HCT116 (cell line): ENCODE data around the gene EPS15. TPM values are rescaled to one million over a fixed set of nuclear protein-coding genes. Genes with fewer than 3 reads are reported as not detected.

ENCODE experiments used
- ATAC-seq: fragments of 200-7000 bp; cut with Tn5 transposase; 2 replicates; pipeline ENCODE4 v1.9.1; 2020; ENCODE audit warnings: mild to moderate bottlenecking, moderate library complexity
- BruUV-seq: library from RNA; stranded (reverse); fragments of 400-500 nt; replicated peaks from 2 replicates; lab custom pipeline; 2021; lab: Mats Ljungman, UMichigan
- CTCF ChIA-PET: fragments of 300-600 bp; sonication (Branson Sonifier 250); formaldehyde crosslinking; loops from one replicate; lab custom pipeline; 2021; ENCODE audit warnings: antibody characterized with exemption; lab: Charles Lee
- POLR2A ChIA-PET: fragments of 300-600, 350-600 bp; sonication (Branson Sonifier 250); formaldehyde crosslinking; loops from one replicate; lab custom pipeline; 2021; ENCODE audit warnings: antibody characterized with exemption; lab: Charles Lee
- RAD21 ChIA-PET, 2 experiments: fragments of 300-600 bp; sonication (Branson Sonifier 250); formaldehyde crosslinking; loops; one replicate each; lab custom pipeline; 2023; ENCODE audit warnings: low total read pairs in 2 of 2; ENCODE audit not compliant: uncharacterized antibody in 2 of 2, unreplicated experiment in 2 of 2, low non-redundant PET in 1 of 2; lab: Charles Lee
- DNase-seq: peaks from one replicate; pipeline ENCODE4 v3.0.0-alpha.2; 2010; ENCODE audit warnings: low read depth, low spot score
- H2AFZ ChIP-seq: fragments of 200-600 bp; shearing (Covaris generic), sonication (generic); 2 replicates; pipeline ENCODE4 v1.6.1; 2017; ENCODE audit warnings: low read depth, mixed run types, mixed read lengths, antibody characterized with exemption, low read length; ENCODE audit not compliant: poor library complexity, severe bottlenecking
- H3K27ac ChIP-seq: 2 replicates; pipeline ENCODE4 v1.5.1; 2012; ENCODE audit warnings: low read depth, low read length
- H3K27me3 ChIP-seq: fragments of 200-600 bp; sonication (generic); 2 replicates; pipeline ENCODE4 v1.6.1; 2016; ENCODE audit warnings: mixed run types, low read length, mixed read lengths; ENCODE audit not compliant: insufficient read depth
- H3K36me3 ChIP-seq, 2 experiments: fragments of 200-500 bp in 1 of 2; fragments of 200-600 bp in 1 of 2; sonication (Bioruptor generic) in 1 of 2; sonication (generic) in 1 of 2; 2 replicates each; pipeline versions ENCODE4 v1.5.1 to v1.6.1; 2014 to 2016; ENCODE audit warnings: low read length in 2 of 2, inconsistent platforms in 1 of 2, mixed read lengths in 1 of 2, mixed run types in 1 of 2; ENCODE audit not compliant: insufficient read depth in 2 of 2, control insufficient read depth in 1 of 2
- H3K4me1 ChIP-seq, 2 experiments: fragments of 200-600 bp in 1 of 2; sonication (generic) in 1 of 2; 2 replicates each; pipeline versions ENCODE4 v1.5.1 to v1.6.1; 2012 to 2017; ENCODE audit warnings: low read length in 2 of 2, inconsistent platforms in 1 of 2, mild to moderate bottlenecking in 1 of 2, mixed read lengths in 1 of 2, mixed run types in 1 of 2, moderate library complexity in 1 of 2; ENCODE audit not compliant: insufficient read depth in 2 of 2, control insufficient read depth in 1 of 2
- H3K4me2 ChIP-seq: fragments of 200-600 bp; sonication (generic); 2 replicates; pipeline ENCODE4 v1.6.1; 2017; ENCODE audit warnings: mixed run types, low read length, mixed read lengths
- H3K4me3 ChIP-seq, 2 experiments: fragments of 200-600 bp in 1 of 2; sonication (generic) in 1 of 2; replicated peaks in 1 of 2; 2 replicates each; pipeline ENCODE4 v1.5.1; 2011 to 2016; ENCODE audit warnings: low read length in 2 of 2, control low read depth in 1 of 2, low read depth in 1 of 2, mild to moderate bottlenecking in 1 of 2, mixed read lengths in 1 of 2, mixed run types in 1 of 2
- H3K79me2 ChIP-seq: fragments of 200-600 bp; sonication (generic); 2 replicates; pipeline ENCODE4 v1.6.1; 2017; ENCODE audit warnings: mild to moderate bottlenecking, mixed run types, low read length, moderate library complexity, mixed read lengths; ENCODE audit not compliant: insufficient read depth
- H3K9ac ChIP-seq: fragments of 200-600 bp; sonication (generic); 2 replicates; pipeline ENCODE4 v1.6.1; 2016; ENCODE audit warnings: low read length, mixed read lengths
- H3K9me2 ChIP-seq: fragments of 200-600 bp; sonication (generic), shearing (Covaris generic); 2 replicates; pipeline ENCODE4 v1.6.1; 2017; ENCODE audit warnings: mixed run types, mild to moderate bottlenecking, moderate library complexity; ENCODE audit not compliant: insufficient read depth
- H3K9me3 ChIP-seq, 2 experiments: fragments of 200-500 bp in 1 of 2; fragments of 200-600 bp in 1 of 2; sonication (Bioruptor generic) in 1 of 2; sonication (generic) in 1 of 2; 2 replicates each; pipeline ENCODE4 v1.6.1; 2014 to 2017; ENCODE audit warnings: low read length in 2 of 2, mixed read lengths in 2 of 2, inconsistent platforms in 1 of 2, low read depth in 1 of 2, mild to moderate bottlenecking in 1 of 2, mixed run types in 1 of 2, moderate library complexity in 1 of 2; ENCODE audit not compliant: control insufficient read depth in 1 of 2, insufficient read depth in 1 of 2
- H4K20me1 ChIP-seq: fragments of 200-600 bp; sonication (generic), shearing (Covaris generic); 2 replicates; pipeline ENCODE4 v1.6.1; 2017; ENCODE audit warnings: mixed run types, mild to moderate bottlenecking, moderate library complexity; ENCODE audit not compliant: insufficient read depth
- CBX3 ChIP-seq: IDR thresholded peaks from 2 replicates; pipeline ENCODE4 v1.6.1; 2012; ENCODE audit warnings: low read depth
- EGR1 ChIP-seq: IDR thresholded peaks from 2 replicates; pipeline ENCODE4 v1.6.1; 2012; ENCODE audit warnings: low read depth
- EZH2 ChIP-seq: fragments of 200-600 bp; sonication (generic); IDR thresholded peaks from 2 replicates; pipeline ENCODE4 v1.6.1; 2017; ENCODE audit warnings: antibody characterized with exemption, mixed run types
- EZH2phosphoT487 ChIP-seq: fragments of 200-600 bp; IDR thresholded peaks from 2 replicates; pipeline ENCODE4 v1.6.1; 2018; ENCODE audit warnings: antibody characterized with exemption, borderline replicate concordance
- FOSL1 ChIP-seq: IDR thresholded peaks from 2 replicates; pipeline ENCODE4 v1.6.1; 2012; ENCODE audit warnings: low read depth
- JUND ChIP-seq: IDR thresholded peaks from 2 replicates; pipeline ENCODE4 v1.6.1; 2012
- POLR2A ChIP-seq: IDR thresholded peaks from 2 replicates; pipeline ENCODE4 v1.7.0; 2011; ENCODE audit warnings: borderline replicate concordance; ENCODE audit not compliant: insufficient read depth, insufficient read length; ENCODE audit errors: extremely low read depth
- POLR2AphosphoS5 ChIP-seq: IDR thresholded peaks from 2 replicates; pipeline ENCODE4 v1.6.1; 2011; ENCODE audit warnings: mild to moderate bottlenecking, low read depth, low read length, moderate library complexity
- RAD21 ChIP-seq: IDR thresholded peaks from 2 replicates; pipeline ENCODE4 v1.6.1; 2012; ENCODE audit warnings: low read depth, mild to moderate bottlenecking
- SIN3A ChIP-seq: IDR thresholded peaks from 2 replicates; pipeline ENCODE4 v1.6.1; 2012; ENCODE audit warnings: low read depth
- SP1 ChIP-seq: IDR thresholded peaks from 2 replicates; pipeline ENCODE4 v1.6.1; 2012; ENCODE audit warnings: low read depth
- SRF ChIP-seq: IDR thresholded peaks from 2 replicates; pipeline ENCODE4 v1.6.1; 2012; ENCODE audit warnings: low read depth
- TCF7L2 ChIP-seq: IDR thresholded peaks from 2 replicates; pipeline ENCODE4 v1.7.0; 2011; ENCODE audit warnings: borderline replicate concordance, inconsistent platforms; ENCODE audit not compliant: insufficient read depth, insufficient read length; ENCODE audit errors: extremely low read depth
- YY1 ChIP-seq: IDR thresholded peaks from 2 replicates; pipeline ENCODE4 v1.6.1; 2011; ENCODE audit warnings: low read length, low read depth, moderate library complexity, mild to moderate bottlenecking; ENCODE audit not compliant: insufficient replicate concordance; ENCODE audit errors: extremely low read depth
- ZFX ChIP-seq: fragments of 450-650 bp; IDR thresholded peaks from 2 replicates; pipeline ENCODE4 v1.6.1; 2017
- ZNF274 ChIP-seq: fragments of 200-500 bp; sonication (Bioruptor generic); IDR thresholded peaks from 2 replicates; pipeline ENCODE4 v1.6.1; 2014; ENCODE audit warnings: mild to moderate bottlenecking, low read depth, low read length, inconsistent platforms
- intact Hi-C: fragments of 100-400 bp; cut with micrococcal nuclease; formaldehyde crosslinking; loops from 2 replicates; pipeline ENCODE4 v1.10.0; 2022
- total RNA-seq: library from RNA; stranded (reverse); gene quantifications from one replicate; pipeline ENCODE4 v1.2.1, GENCODE V29; 2021; ENCODE audit not compliant: unreplicated experiment
- TF ChIP-seq, protein P1 (sequence below): IDR thresholded peaks from 2 replicates; pipeline ENCODE4 v1.6.1; 2012
- TF ChIP-seq, protein P2 (sequence below): IDR thresholded peaks from 2 replicates; pipeline ENCODE4 v1.6.1; 2012; ENCODE audit warnings: low read depth
- TF ChIP-seq, protein P3 (sequence below), 3 experiments: fragments of 200-600 bp in 1 of 3; sonication (generic) in 1 of 3; IDR thresholded peaks in 2 of 3; conservative IDR thresholded peaks in 1 of 3; 2 replicates each; pipeline ENCODE4 v1.5.1; 2012 to 2017; ENCODE audit warnings: low read depth in 2 of 3, low read length in 2 of 3, antibody characterized with exemption in 1 of 3, borderline replicate concordance in 1 of 3, control low read depth in 1 of 3, mild to moderate bottlenecking in 1 of 3, mixed read lengths in 1 of 3, mixed run types in 1 of 3, moderate library complexity in 1 of 3; ENCODE audit not compliant: insufficient read depth in 1 of 3

Gene EPS15
- total RNA-seq, 1 experiment from 2014 or later = 41.2 TPM

DNA sequence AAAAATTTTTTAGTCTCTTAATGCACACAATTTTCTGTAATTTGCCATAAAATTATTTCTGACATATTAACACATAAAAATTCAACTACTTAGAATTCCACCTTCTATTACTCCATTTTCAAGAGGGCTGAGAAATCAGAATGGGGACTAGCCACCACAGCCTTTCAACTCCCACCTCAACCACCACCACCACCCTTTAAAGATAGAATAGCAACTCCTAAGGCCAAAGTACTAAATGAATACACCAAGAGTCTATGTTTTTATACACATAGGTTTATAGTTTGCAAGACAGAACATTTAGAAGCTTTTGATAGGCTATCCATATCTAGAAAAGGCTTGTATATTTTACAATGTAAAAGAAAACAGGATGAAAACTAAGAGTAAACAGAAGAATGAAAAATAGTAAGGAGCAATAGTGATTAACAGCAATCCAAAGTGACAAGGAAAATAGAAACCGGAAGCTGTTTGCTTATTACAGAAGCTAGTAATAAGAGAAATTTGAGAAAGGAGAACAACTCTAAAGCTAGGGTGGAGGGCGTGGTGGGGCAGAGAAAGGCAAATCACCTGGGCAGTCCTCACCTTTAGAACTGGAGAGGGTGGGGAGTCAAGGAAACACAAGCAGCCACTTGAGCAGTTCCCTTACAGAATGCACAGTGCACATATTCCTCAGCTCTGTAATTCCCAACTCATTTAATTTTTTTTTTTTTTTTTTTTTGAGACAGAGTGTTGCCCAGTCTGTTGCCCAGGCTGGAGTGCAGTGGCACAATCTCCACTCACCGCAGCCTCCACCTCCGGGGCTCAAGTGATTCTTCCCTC, 27.7 kb downstream of the EPS15 start:
- ATAC-seq = no peak
- Histone ChIP-seq H3K4me3 (no peak overlapping the region), H2AFZ (no peak overlapping the region), H4K20me1 (no peaks in the 10 kb centered on the region), H3K36me3 (no peaks in the 10 kb centered on the region), H3K4me2 (no peak overlapping the region), H3K9me2 (no peaks in the 10 kb centered on the region), H3K27ac (no peak overlapping the region), H3K9ac (no peak overlapping the region), H3K79me2 (peaks cover 56% of the 10 kb centered on the region), H3K27me3 (no peaks in the 10 kb centered on the region), H3K4me1 (peaks cover 0 to 3% of the 10 kb centered on the region in 2 experiments; a peak in 1 of 4 replicates), H3K9me3 (no peaks in the 10 kb centered on the region)
- no peak for TF ChIP-seq SRF
- TF ChIP-seq, protein P1, sequence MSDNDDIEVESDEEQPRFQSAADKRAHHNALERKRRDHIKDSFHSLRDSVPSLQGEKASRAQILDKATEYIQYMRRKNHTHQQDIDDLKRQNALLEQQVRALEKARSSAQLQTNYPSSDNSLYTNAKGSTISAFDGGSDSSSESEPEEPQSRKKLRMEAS = no peak
- TF ChIP-seq, protein P2, sequence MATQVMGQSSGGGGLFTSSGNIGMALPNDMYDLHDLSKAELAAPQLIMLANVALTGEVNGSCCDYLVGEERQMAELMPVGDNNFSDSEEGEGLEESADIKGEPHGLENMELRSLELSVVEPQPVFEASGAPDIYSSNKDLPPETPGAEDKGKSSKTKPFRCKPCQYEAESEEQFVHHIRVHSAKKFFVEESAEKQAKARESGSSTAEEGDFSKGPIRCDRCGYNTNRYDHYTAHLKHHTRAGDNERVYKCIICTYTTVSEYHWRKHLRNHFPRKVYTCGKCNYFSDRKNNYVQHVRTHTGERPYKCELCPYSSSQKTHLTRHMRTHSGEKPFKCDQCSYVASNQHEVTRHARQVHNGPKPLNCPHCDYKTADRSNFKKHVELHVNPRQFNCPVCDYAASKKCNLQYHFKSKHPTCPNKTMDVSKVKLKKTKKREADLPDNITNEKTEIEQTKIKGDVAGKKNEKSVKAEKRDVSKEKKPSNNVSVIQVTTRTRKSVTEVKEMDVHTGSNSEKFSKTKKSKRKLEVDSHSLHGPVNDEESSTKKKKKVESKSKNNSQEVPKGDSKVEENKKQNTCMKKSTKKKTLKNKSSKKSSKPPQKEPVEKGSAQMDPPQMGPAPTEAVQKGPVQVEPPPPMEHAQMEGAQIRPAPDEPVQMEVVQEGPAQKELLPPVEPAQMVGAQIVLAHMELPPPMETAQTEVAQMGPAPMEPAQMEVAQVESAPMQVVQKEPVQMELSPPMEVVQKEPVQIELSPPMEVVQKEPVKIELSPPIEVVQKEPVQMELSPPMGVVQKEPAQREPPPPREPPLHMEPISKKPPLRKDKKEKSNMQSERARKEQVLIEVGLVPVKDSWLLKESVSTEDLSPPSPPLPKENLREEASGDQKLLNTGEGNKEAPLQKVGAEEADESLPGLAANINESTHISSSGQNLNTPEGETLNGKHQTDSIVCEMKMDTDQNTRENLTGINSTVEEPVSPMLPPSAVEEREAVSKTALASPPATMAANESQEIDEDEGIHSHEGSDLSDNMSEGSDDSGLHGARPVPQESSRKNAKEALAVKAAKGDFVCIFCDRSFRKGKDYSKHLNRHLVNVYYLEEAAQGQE = no peak
- TF ChIP-seq EZH2phosphoT487 = no peak
- TF ChIP-seq RAD21 = no peak
- no peak for TF ChIP-seq CBX3
- TF ChIP-seq TCF7L2 = no peak
- TF ChIP-seq, protein P3, sequence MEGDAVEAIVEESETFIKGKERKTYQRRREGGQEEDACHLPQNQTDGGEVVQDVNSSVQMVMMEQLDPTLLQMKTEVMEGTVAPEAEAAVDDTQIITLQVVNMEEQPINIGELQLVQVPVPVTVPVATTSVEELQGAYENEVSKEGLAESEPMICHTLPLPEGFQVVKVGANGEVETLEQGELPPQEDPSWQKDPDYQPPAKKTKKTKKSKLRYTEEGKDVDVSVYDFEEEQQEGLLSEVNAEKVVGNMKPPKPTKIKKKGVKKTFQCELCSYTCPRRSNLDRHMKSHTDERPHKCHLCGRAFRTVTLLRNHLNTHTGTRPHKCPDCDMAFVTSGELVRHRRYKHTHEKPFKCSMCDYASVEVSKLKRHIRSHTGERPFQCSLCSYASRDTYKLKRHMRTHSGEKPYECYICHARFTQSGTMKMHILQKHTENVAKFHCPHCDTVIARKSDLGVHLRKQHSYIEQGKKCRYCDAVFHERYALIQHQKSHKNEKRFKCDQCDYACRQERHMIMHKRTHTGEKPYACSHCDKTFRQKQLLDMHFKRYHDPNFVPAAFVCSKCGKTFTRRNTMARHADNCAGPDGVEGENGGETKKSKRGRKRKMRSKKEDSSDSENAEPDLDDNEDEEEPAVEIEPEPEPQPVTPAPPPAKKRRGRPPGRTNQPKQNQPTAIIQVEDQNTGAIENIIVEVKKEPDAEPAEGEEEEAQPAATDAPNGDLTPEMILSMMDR (IDR thresholded peaks at IDR 0.05 in 2 of 3, conservative IDR thresholded peaks at IDR 0.05 in 1 of 3; ENCODE audit: borderline replicate concordance in 1 of 3, insufficient read depth in 1 of 3, low read depth in 2 of 3, low read length in 2 of 3) = no peak
- TF ChIP-seq EGR1 = no peak
- no peak for TF ChIP-seq FOSL1
- no peak for TF ChIP-seq YY1
- TF ChIP-seq POLR2AphosphoS5 = no peak
- TF ChIP-seq ZNF274 = no peak
- no peak for TF ChIP-seq SIN3A
- no peak for TF ChIP-seq JUND
- TF ChIP-seq ZFX = no peak
- no peak for TF ChIP-seq POLR2A
- no peak for TF ChIP-seq SP1
- TF ChIP-seq EZH2 = no peak
- ChIA-PET POLR2A (no interaction called here), RAD21 (no interaction called here), CTCF (no interaction called here)
- no peak for DNase-seq
- intact Hi-C loops = no loop called here
- BruUV-seq = no TSS peak
